NCI-H2029 treated with DMSO at 0.1 percent for 48 hours (cell line): ENCODE results near the gene ZBTB44.

Experiments
- DNase-seq: peaks from one replicate; lab custom pipeline; 2025; lab: John Stamatoyannopoulos, UW

Gene ZBTB44

GRCh38 chr11:130178441-130179339, 136.0 kb downstream of the ZBTB44 start:
- no peak for DNase-seq

DNA sequence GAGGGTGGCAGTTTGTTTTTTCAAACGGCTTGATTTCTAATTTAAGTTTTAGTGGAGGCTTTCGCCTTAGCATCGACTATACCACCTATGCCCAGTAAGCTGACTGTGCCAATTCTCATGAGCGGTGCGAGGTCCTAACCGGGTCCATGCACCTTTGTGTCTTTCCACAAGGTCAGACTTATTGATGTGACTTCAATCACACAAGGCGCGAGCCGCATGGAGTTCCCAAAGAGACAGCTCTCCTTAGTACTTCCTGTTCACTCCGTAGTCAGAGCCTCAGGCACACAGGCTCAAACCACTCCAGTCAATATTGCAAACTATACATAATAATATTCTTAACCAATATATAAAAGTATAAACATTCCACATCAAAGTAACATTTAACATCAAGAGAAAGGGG, 136.9 kb downstream of the ZBTB44 start:
- peak; percentile 28 for DNase-seq
